K562 (cell line): Measurements from ENCODE around the gene DIAPH3. TPM values are rescaled to one million over a fixed set of nuclear protein-coding genes. Genes with fewer than 3 reads are reported as not detected.

ENCODE experiments used
- ATAC-seq: fragments of 200-7000 bp; cut with Tn5 transposase; 3 replicates; pipeline ENCODE4 v1.9.1; 2020; ENCODE audit warnings: moderate library complexity
- BruUV-seq: library from RNA; stranded (reverse); fragments of 400-500 nt; replicated peaks from 2 replicates; lab custom pipeline; 2021; lab: Mats Ljungman, UMichigan
- CTCF ChIA-PET: fragments of 300-600 bp; formaldehyde crosslinking; extraction: SDS; loops from one replicate; lab custom pipeline; 2021; ENCODE audit warnings: low intra/inter-chr PET ratio; lab: Yijun Ruan, JAX
- POLR2A ChIA-PET: fragments of 300-600, 350-650 bp; sonication (Branson Sonifier 250); formaldehyde crosslinking; extraction: SDS; loops from one replicate; lab custom pipeline; 2021; ENCODE audit warnings: antibody characterized with exemption, inconsistent platforms; lab: Yijun Ruan, JAX
- DNase-seq, 4 experiments: peaks; one replicate each; pipeline versions ENCODE4 v3.0.0 to v3.0.0-alpha.2; 2011 to 2018; ENCODE audit warnings: low spot score in 3 of 4, mixed read lengths in 3 of 4; ENCODE audit errors: extremely low read depth in 1 of 4
- FAIRE-seq: peaks from 2 replicates; lab custom pipeline; 2011; peaks lifted over from hg19 to GRCh38; lab: Jason Lieb, UNC
- H2AFZ ChIP-seq: 2 replicates; pipeline ENCODE4 v1.6.0; 2011; ENCODE audit warnings: low read depth, low read length, control low read depth, inconsistent platforms
- H3K27ac ChIP-seq: fragments of 200-600 bp; 3 replicates; pipeline ENCODE4 v1.8.0; 2011; ENCODE audit warnings: low read depth, mild to moderate bottlenecking, control low read depth, inconsistent platforms, low read length, moderate library complexity, mixed read lengths; ENCODE audit errors: extremely low read depth
- H3K27me3 ChIP-seq, 2 experiments: fragments of 300-600 bp in 1 of 2; 2 replicates in 1 of 2; 3 replicates in 1 of 2; pipeline versions ENCODE4 v1.6.0 to v1.8.0; 2011; ENCODE audit warnings: inconsistent platforms in 2 of 2, low read length in 2 of 2, mild to moderate bottlenecking in 1 of 2, mixed read lengths in 1 of 2, moderate library complexity in 1 of 2; ENCODE audit not compliant: control insufficient read depth in 2 of 2, insufficient read depth in 2 of 2
- H3K36me3 ChIP-seq: fragments of 300-600 bp; 3 replicates; pipeline ENCODE4 v1.8.0; 2011; ENCODE audit warnings: mild to moderate bottlenecking, low read length, inconsistent platforms; ENCODE audit not compliant: control insufficient read depth, insufficient read depth
- H3K4me1 ChIP-seq, 2 experiments: fragments of 200-600 bp in 1 of 2; replicated peaks in 1 of 2; 2 replicates in 1 of 2; 3 replicates in 1 of 2; pipeline versions ENCODE4 v1.5.1 to v1.8.0; 2011; ENCODE audit warnings: inconsistent platforms in 2 of 2, low read length in 2 of 2, mild to moderate bottlenecking in 1 of 2, mixed read lengths in 1 of 2, moderate library complexity in 1 of 2; ENCODE audit not compliant: control insufficient read depth in 2 of 2, insufficient read depth in 2 of 2
- H3K4me2 ChIP-seq: 2 replicates; pipeline ENCODE4 v1.6.1; 2011; ENCODE audit warnings: low read length, control low read depth, inconsistent platforms, mixed read lengths; ENCODE audit not compliant: insufficient read depth
- H3K4me3 ChIP-seq: fragments of 200-600 bp; sonication (generic), shearing (Covaris generic); 2 replicates; pipeline ENCODE4 v1.5.1; 2016; ENCODE audit warnings: control low read depth, inconsistent platforms
- H3K79me2 ChIP-seq: fragments of 200-600 bp; 3 replicates; pipeline ENCODE4 v1.8.0; 2011; ENCODE audit warnings: low read length, inconsistent platforms; ENCODE audit not compliant: control insufficient read depth, insufficient read depth
- H3K9ac ChIP-seq, 2 experiments: 2 replicates each; pipeline versions ENCODE4 v1.6.0 to v1.6.1; 2011; ENCODE audit warnings: low read depth in 2 of 2, low read length in 2 of 2, control low read depth in 1 of 2, inconsistent platforms in 1 of 2, mild to moderate bottlenecking in 1 of 2, mixed read lengths in 1 of 2; ENCODE audit not compliant: insufficient read depth in 1 of 2
- H3K9me1 ChIP-seq: one replicate; pipeline ENCODE4 v1.6.0; 2011; ENCODE audit warnings: inconsistent platforms, mild to moderate bottlenecking, low read length, moderate library complexity; ENCODE audit not compliant: control insufficient read depth, insufficient read depth
- H3K9me3 ChIP-seq: replicated peaks from 2 replicates; pipeline ENCODE4 v1.5.1; 2011; ENCODE audit warnings: low read depth, low read length, inconsistent platforms; ENCODE audit not compliant: control insufficient read depth, insufficient read depth
- H4K20me1 ChIP-seq: replicated peaks from 2 replicates; pipeline ENCODE4 v1.6.1; 2011; ENCODE audit warnings: low read length, inconsistent platforms, mixed read lengths; ENCODE audit not compliant: control insufficient read depth, insufficient read depth
- CREM ChIP-seq: IDR thresholded peaks from 2 replicates; pipeline ENCODE4 v1.6.1; 2014; ENCODE audit warnings: antibody characterized with exemption, low read depth
- HMGXB4 ChIP-seq: sonication (generic); formaldehyde crosslinking; IDR thresholded peaks from 2 replicates; pipeline ENCODE4 v1.8.1; 2023; ENCODE audit warnings: mild to moderate bottlenecking, missing genetic modification reagents
- MTF1 ChIP-seq: fragments of 250-450 bp; sonication (Bioruptor Pico); IDR thresholded peaks from 2 replicates; pipeline ENCODE4 v1.9.0; 2021; ENCODE audit warnings: moderate library complexity, mild to moderate bottlenecking, inconsistent platforms, borderline replicate concordance
- NFE2L1 ChIP-seq: fragments of 450-650 bp; IDR thresholded peaks from 2 replicates; pipeline ENCODE4 v1.6.1; 2016; ENCODE audit warnings: missing genetic modification characterization, low read depth, mild to moderate bottlenecking, missing compliant biosample characterization, moderate library complexity, borderline replicate concordance
- PHF21A ChIP-seq: fragments of 450-650 bp; IDR thresholded peaks from 2 replicates; pipeline ENCODE4 v1.6.1; 2017; ENCODE audit warnings: low read depth, borderline replicate concordance
- RBM34 ChIP-seq: fragments of 200-400 bp; formaldehyde crosslinking; IDR thresholded peaks from 2 replicates; pipeline ENCODE4 v1.6.1; 2018; ENCODE audit warnings: low read length, borderline replicate concordance; ENCODE audit not compliant: insufficient read depth
- U2AF2 ChIP-seq: fragments of 200-400 bp; formaldehyde crosslinking; optimal IDR thresholded peaks from 2 replicates; pipeline ENCODE3; 2017; ENCODE audit warnings: low read depth, mild to moderate bottlenecking, low read length
- ZNF444 ChIP-seq: fragments of 250-450 bp; sonication (Bioruptor Pico); IDR thresholded peaks from 2 replicates; pipeline ENCODE4 v1.4.0; 2020; ENCODE audit warnings: mild to moderate bottlenecking, moderate library complexity
- ZNF75A ChIP-seq: fragments of 450-650 bp; formaldehyde crosslinking; IDR thresholded peaks from 2 replicates; pipeline ENCODE4 v1.4.0; 2020; ENCODE audit warnings: mild to moderate bottlenecking
- WGBS: fragments of 100-300 bp; shearing (Covaris generic); methylation state at CpG from one replicate; pipeline ENCODE4 v1.1.6; 2016; ENCODE audit warnings: low coverage, mixed read lengths; ENCODE audit not compliant: insufficient coverage; ENCODE audit errors: missing lambda C conversion rate; 5-methylcytosine and 5-hydroxymethylcytosine counted together
- in situ Hi-C: fragments of 300-500 bp; cut with MboI; formaldehyde crosslinking; loops from 4 replicates; pipeline ENCODE4 v1.15.0; 2018; ENCODE audit warnings: inconsistent platforms, mixed read lengths
- intact Hi-C: fragments of 100-400 bp; cut with micrococcal nuclease; formaldehyde crosslinking; loops from 2 replicates; pipeline ENCODE4 v1.14.2; 2022
- polyA plus RNA-seq, 8 experiments: library from polyadenylated mRNA; depleted of rRNA in 4 of 8; stranded (reverse) in 5 of 8; unstranded in 3 of 8; fragments of >200 nt; fragmentation: Nextera tagmentation in 2 of 8; fragmentation: Illumina TruSeq in 1 of 8; extraction: Ambion mirVana in 2 of 8; extraction: Trizol in 1 of 8; gene quantifications; 2 replicates each; pipeline versions ENCODE4 v1.2.1 to v1.2.3, GENCODE V29; 2011 to 2014; ENCODE audit warnings: inconsistent platforms in 1 of 8, missing spikeins in 1 of 8
- total RNA-seq, 7 experiments: library from RNA; depleted of rRNA in 6 of 7; stranded (reverse); fragments of >200 nt in 6 of 7; fragmentation: Illumina TruSeq in 2 of 7; extraction: Trizol in 2 of 7; gene quantifications; 2 replicates each; pipeline versions ENCODE4 v1.2.1 to v1.2.3, GENCODE V29; 2011 to 2021; ENCODE audit warnings: low replicate concordance in 1 of 7

The DIAPH3 gene
- total and polyA plus RNA-seq, 9 of the 15 experiments (the other 6 are each of a cell fraction or from before 2014, with no cell fraction given): 9.0 to 18.7 (median 14.7) TPM

GRCh38 chr13:59671881-59672280 lies 491.8 kb downstream of the DIAPH3 start:
- intact Hi-C loops: no loop called here
- Histone ChIP-seq H3K9me3 (no peaks in the 10 kb centered on the region), H3K9ac (no peak overlapping the region), H3K27me3 (no peaks in the 10 kb centered on the region), H3K27ac (no peak overlapping the region), H2AFZ (no peak overlapping the region), H3K4me2 (no peak overlapping the region), H3K4me1 (no peaks in the 10 kb centered on the region), H3K79me2 (no peaks in the 10 kb centered on the region), H3K9me1 (no peaks in the 10 kb centered on the region), H3K36me3 (no peaks in the 10 kb centered on the region), H4K20me1 (no peaks in the 10 kb centered on the region), H3K4me3 (no peak overlapping the region)
- in situ Hi-C loops: loop anchor here (10.0 kb wide), 1 partner anchor 663 kb away; no protein-coding TSS in a partner anchor
- FAIRE-seq (no peak), DNase-seq (no peak), ATAC-seq (no peak)
- POLR2A ChIA-PET: interaction anchor here (1.2 kb wide), 1 partner anchor 10 kb away, joined by 4 read pairs; no protein-coding TSS in a partner anchor
- BruUV-seq: no TSS peak
- 100% methylated on average over 2 of the region's 2 CpGs for WGBS
- TF ChIP-seq MTF1 (CRISPR knock-in tag): no peak
- no peak for TF ChIP-seq ZNF444 (CRISPR knock-in tag)
- CTCF ChIA-PET: no interaction called here

DNA sequence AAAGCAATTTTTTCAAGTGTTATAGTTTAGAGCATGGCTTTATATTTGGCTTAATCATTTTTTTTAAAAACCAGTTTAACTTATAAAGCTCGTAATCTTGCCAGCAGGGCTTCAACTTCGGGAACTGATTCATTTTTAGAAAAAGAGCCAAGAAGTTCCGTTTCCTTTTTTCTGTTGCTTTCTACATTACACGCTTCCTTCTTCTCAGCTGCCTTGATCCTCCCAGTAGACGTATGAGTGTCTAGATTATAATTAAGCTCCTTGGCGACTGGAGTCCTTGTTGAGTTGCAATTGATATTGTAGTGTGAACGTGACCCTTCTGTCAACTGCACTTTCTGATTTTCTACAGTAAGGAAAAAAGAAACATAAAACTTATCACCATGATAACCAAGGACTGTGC lies 497.2 kb downstream of the DIAPH3 start:
- CTCF ChIA-PET: no interaction called here
- Histone ChIP-seq H3K27ac (no peak overlapping the region), H3K4me2 (no peak overlapping the region), H3K9me3 (no peaks in the 10 kb centered on the region), H4K20me1 (no peaks in the 10 kb centered on the region), H3K4me1 (no peaks in the 10 kb centered on the region), H3K9me1 (no peaks in the 10 kb centered on the region), H2AFZ (no peak overlapping the region), H3K9ac (no peak overlapping the region), H3K4me3 (no peak overlapping the region), H3K36me3 (no peaks in the 10 kb centered on the region), H3K27me3 (no peaks in the 10 kb centered on the region), H3K79me2 (no peaks in the 10 kb centered on the region)
- ATAC-seq (no peak), DNase-seq (no peak), FAIRE-seq (no peak)
- intact Hi-C loops: no loop called here
- WGBS: 60% methylated on average over 5 of the region's 7 CpGs
- POLR2A ChIA-PET: interaction anchor here (0.7 kb wide), 1 partner anchor 626 kb away, joined by 4 read pairs; no protein-coding TSS in a partner anchor
- in situ Hi-C loops: no loop called here
- TF ChIP-seq HMGXB4: no peak
- no peak for TF ChIP-seq ZNF75A (CRISPR knock-in tag)
- no peak for TF ChIP-seq ZNF444 (CRISPR knock-in tag)
- no peak for TF ChIP-seq RBM34
- no peak for TF ChIP-seq CREM
- no peak for TF ChIP-seq U2AF2
- TF ChIP-seq PHF21A: no peak
- TF ChIP-seq NFE2L1: no peak
- BruUV-seq: no TSS peak
